ENCODE measurements around the gene RUNX2. TPM values are rescaled to one million over a fixed set of nuclear protein-coding genes. Genes with fewer than 3 reads are reported as not detected.
"Not testable (repeated sequence)": the region's sequence is repeated elsewhere in the genome, so short reads cannot be mapped to it uniquely, and the experiment has no call there.

RUNX2 gene
- total and polyA plus RNA-seq, 3 experiments from 2014 or later, result 16.1 to 25.8 (median 25.3) TPM

DNA sequence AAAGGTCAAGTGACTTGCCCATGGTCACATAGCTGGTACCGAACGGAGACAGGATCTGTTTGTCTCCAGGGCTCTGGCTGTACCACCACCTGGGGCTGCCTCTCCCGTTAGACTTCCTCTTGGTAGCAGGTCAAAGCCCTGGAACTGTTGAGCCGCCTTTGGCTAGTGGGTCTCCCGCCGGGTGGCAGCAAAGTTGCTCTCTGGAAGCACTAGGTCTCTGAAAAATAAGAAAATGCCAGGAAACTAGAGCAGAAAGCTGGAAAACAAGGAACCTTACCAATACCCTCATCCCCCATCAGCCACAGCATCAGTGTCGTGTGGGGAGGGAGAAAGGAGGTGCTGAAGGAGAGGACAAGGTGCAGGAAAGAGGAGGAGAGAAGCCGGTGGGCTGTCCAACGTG, 340.6 kb downstream of the RUNX2 start:
- Histone ChIP-seq H3K4me3 (ENCODE audit: low read length) (no peak overlapping the region), H3K27ac (ENCODE audit: low read depth, low read length) (no peak overlapping the region), H3K27me3 (ENCODE audit: insufficient read depth, low read length, poor library complexity, severe bottlenecking) (no peaks in the 10 kb centered on the region), H3K4me1 (ENCODE audit: insufficient read depth, low read length) (no peaks in the 10 kb centered on the region), H3K36me3 (ENCODE audit: insufficient read depth, low read length) (no peaks in the 10 kb centered on the region), H3K9me3 (ENCODE audit: low read length) (no peaks in the 10 kb centered on the region)
- Mint-ChIP-seq H3K27me3 (peaks cover 3 to 13% of the 10 kb centered on the region in 2 donors), H3K27ac (peak overlapping the region in 2 of 8 donors; percentile 12 to 29), H3K9me3 (peaks cover 0 to 2% (median 0%) of the 10 kb centered on the region in 5 donors), H3K4me3 (no peak overlapping the region), H3K36me3 (peaks cover 0 to 10% (median 0%) of the 10 kb centered on the region in 3 donors), H3K4me1 (peaks cover 19 to 39% (median 24%) of the 10 kb centered on the region in 3 donors)
- POLR2A ChIA-PET, result no interaction called here
- CTCF ChIA-PET, result no interaction called here
- DNase-seq, result no peak

- H3K9me3 Mint-ChIP-seq; H3K4me3 ChIP-seq (ENCODE audit: low read length); H3K4me3 Mint-ChIP-seq; H3K27me3 ChIP-seq (ENCODE audit: insufficient read depth, low read length, poor library complexity, severe bottlenecking); H3K27me3 Mint-ChIP-seq; CTCF ChIA-PET; DNase-seq; POLR2A ChIA-PET; H3K36me3 Mint-ChIP-seq; H3K36me3 ChIP-seq (ENCODE audit: insufficient read depth, low read length); H3K27ac ChIP-seq (ENCODE audit: low read depth, low read length); H3K9me3 ChIP-seq (ENCODE audit: low read length): not testable (repeated sequence)
- peak overlapping the region in 1 of 8 donors; percentile 64 for H3K27ac Mint-ChIP-seq
- H3K4me1 Mint-ChIP-seq, result peaks cover 22 to 28% (median 26%) of the 10 kb centered on the region in 3 donors
- peaks cover 27% of the 10 kb centered on the region for H3K4me1 ChIP-seq (ENCODE audit: insufficient read depth, low read length)
Measured at GRCh38 chr6:45673167-45673566, 345.0 kb downstream of the RUNX2 start.

GRCh38 chr6:45675166-45675565, 347.0 kb downstream of the RUNX2 start:
- H3K27ac ChIP-seq (ENCODE audit: low read depth, low read length); CTCF ChIA-PET; POLR2A ChIA-PET; DNase-seq; H3K9me3 Mint-ChIP-seq; H3K36me3 Mint-ChIP-seq; H3K4me3 ChIP-seq (ENCODE audit: low read length); H3K27me3 Mint-ChIP-seq; H3K9me3 ChIP-seq (ENCODE audit: low read length); H3K27me3 ChIP-seq (ENCODE audit: insufficient read depth, low read length, poor library complexity, severe bottlenecking); H3K36me3 ChIP-seq (ENCODE audit: insufficient read depth, low read length): not testable (repeated sequence)
- Mint-ChIP-seq H3K27ac (peak overlapping the region in 1 of 8 donors; percentile 80), H3K4me1 (peaks cover 24 to 42% (median 33%) of the 10 kb centered on the region in 3 donors), H3K4me3 (peak overlapping the region in 1 of 7 donors; percentile 54)
- H3K4me1 ChIP-seq (ENCODE audit: insufficient read depth, low read length), result peaks cover 28% of the 10 kb centered on the region

DNA sequence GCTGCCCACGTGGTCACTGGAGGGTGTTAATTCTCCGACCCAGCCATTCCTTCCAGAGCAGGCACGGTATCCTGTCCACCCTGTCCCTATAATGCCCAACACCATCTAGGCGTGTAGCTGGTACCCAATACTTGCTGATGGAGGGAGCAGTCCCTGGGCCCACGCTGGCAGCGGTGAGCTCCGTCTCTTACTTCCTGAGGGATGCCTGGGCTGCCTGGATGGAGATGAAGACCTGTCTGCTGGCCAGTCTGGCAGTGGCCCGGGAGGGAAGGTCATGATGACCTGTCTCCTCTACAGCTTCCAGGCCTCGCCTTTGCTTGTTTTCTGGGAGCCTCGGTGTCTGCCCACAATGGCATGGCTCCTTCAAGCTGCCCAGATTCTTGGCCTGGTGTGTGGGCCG, 347.5 kb downstream of the RUNX2 start:
- POLR2A ChIA-PET, result interaction anchor here (0.6 kb wide), 1 partner anchor 261 kb away, joined by 5 read pairs; no protein-coding TSS in a partner anchor
- no peak overlapping the region for H3K4me3 Mint-ChIP-seq
- H3K36me3 ChIP-seq (ENCODE audit: insufficient read depth, low read length), result no peaks in the 10 kb centered on the region
- CTCF ChIA-PET, result no interaction called here
- peaks cover 28% of the 10 kb centered on the region for H3K4me1 ChIP-seq (ENCODE audit: insufficient read depth, low read length)
- peak overlapping the region in 1 of 8 donors; percentile 76 for H3K27ac Mint-ChIP-seq
- no peak for DNase-seq
- peaks cover 24 to 42% (median 33%) of the 10 kb centered on the region in 3 donors for H3K4me1 Mint-ChIP-seq
- no peaks in the 10 kb centered on the region for H3K9me3 ChIP-seq (ENCODE audit: low read length)
- H3K27me3 ChIP-seq (ENCODE audit: insufficient read depth, low read length, poor library complexity, severe bottlenecking), result no peaks in the 10 kb centered on the region
- no peaks in the 10 kb centered on the region for H3K27me3 Mint-ChIP-seq
- H3K36me3 Mint-ChIP-seq, result no peaks in the 10 kb centered on the region
- H3K9me3 Mint-ChIP-seq, result peaks cover 0 to 5% (median 4%) of the 10 kb centered on the region in 5 donors
- no peak overlapping the region for H3K27ac ChIP-seq (ENCODE audit: low read depth, low read length)
- no peak overlapping the region for H3K4me3 ChIP-seq (ENCODE audit: low read length)

GRCh38 chr6:45676380-45676779, 348.2 kb downstream of the RUNX2 start:
- Mint-ChIP-seq H3K4me3 (peak overlapping the region in 1 of 7 donors; percentile 38), H3K36me3 (no peaks in the 10 kb centered on the region), H3K9me3 (peaks cover 2 to 7% (median 4%) of the 10 kb centered on the region in 5 donors), H3K27me3 (no peaks in the 10 kb centered on the region), H3K27ac (peak overlapping the region in 2 of 8 donors; percentile 72 to 76), H3K4me1 (peaks cover 24 to 45% (median 33%) of the 10 kb centered on the region in 3 donors)
- CTCF ChIA-PET, result no interaction called here
- Histone ChIP-seq H3K9me3 (ENCODE audit: low read length) (no peaks in the 10 kb centered on the region), H3K4me1 (ENCODE audit: insufficient read depth, low read length) (peaks cover 28% of the 10 kb centered on the region), H3K36me3 (ENCODE audit: insufficient read depth, low read length) (no peaks in the 10 kb centered on the region), H3K4me3 (ENCODE audit: low read length) (no peak overlapping the region), H3K27ac (ENCODE audit: low read depth, low read length) (no peak overlapping the region), H3K27me3 (ENCODE audit: insufficient read depth, low read length, poor library complexity, severe bottlenecking) (no peaks in the 10 kb centered on the region)
- no peak for DNase-seq
- POLR2A ChIA-PET, result interaction anchor here (0.6 kb wide), 2 partner anchors 262 to 363 kb away, joined by 3 to 5 read pairs; no protein-coding TSS in a partner anchor

DNA sequence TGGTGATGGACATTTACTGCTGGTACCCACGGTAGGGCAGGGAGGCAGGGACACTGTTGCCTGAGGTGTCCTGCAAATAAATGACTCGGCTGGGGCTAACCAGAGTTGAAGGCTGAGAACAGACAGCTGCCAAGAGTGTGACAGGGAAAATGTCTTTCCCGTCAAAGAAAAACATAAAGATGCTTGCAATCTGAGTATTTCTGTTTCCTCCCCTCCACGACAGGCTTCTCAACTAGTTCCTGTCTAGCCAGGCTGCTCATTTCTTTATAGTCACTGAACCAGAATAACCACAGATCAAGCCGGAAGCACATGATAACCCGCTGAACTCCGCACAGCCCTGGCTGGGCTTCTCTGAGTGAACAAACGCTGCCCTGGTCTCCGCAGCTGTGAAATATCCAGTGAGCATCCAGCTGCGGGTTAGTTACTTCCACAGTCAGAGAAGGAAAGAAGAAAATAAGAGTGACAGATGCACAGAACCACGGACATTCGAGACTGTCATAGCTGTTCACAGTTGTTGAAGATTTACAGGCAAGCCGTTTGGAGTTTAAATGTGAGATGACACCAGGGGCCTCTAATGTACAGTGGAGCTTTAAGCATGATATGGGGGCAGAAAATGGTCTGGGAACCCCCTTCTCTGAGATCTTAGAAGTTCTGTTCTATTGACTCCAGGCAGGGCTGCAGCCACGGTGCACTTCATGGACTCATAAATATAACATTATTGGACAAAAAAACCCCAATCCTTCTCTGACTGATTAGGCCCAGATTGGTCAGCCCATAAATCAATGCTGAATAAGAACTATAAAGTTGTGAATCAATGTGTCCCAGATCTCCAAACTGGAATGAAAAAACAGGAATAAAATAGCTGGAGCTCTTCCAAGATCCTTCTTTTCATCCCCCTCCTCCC, 349.5 kb downstream of the RUNX2 start:
- H3K4me1 Mint-ChIP-seq, result peaks cover 31 to 52% (median 36%) of the 10 kb centered on the region in 3 donors
- H3K4me1 ChIP-seq (ENCODE audit: insufficient read depth, low read length), result peaks cover 28% of the 10 kb centered on the region
- no peaks in the 10 kb centered on the region for H3K27me3 Mint-ChIP-seq
- H3K9me3 Mint-ChIP-seq, result peaks cover 4 to 14% (median 10%) of the 10 kb centered on the region in 5 donors
- no peaks in the 10 kb centered on the region for H3K27me3 ChIP-seq (ENCODE audit: insufficient read depth, low read length, poor library complexity, severe bottlenecking)
- H3K27ac ChIP-seq (ENCODE audit: low read depth, low read length), result no peak overlapping the region
- DNase-seq, result peak in 4 of 5 donors; percentile 17 to 59 (median 52)
- H3K27ac Mint-ChIP-seq, result peak overlapping the region; percentile 20 to 90 (median 80)
- H3K4me3 Mint-ChIP-seq, result peak overlapping the region; percentile 17 to 85 (median 80)
- H3K36me3 Mint-ChIP-seq, result peaks cover 0 to 8% (median 3%) of the 10 kb centered on the region in 3 donors
- no peaks in the 10 kb centered on the region for H3K9me3 ChIP-seq (ENCODE audit: low read length)
- no peaks in the 10 kb centered on the region for H3K36me3 ChIP-seq (ENCODE audit: insufficient read depth, low read length)
- peak overlapping the region; percentile 55 for H3K4me3 ChIP-seq (ENCODE audit: low read length)
- POLR2A ChIA-PET, result interaction anchor here (1.0 kb wide), 1 partner anchor 257 kb away, joined by 3 read pairs; no protein-coding TSS in a partner anchor
- CTCF ChIA-PET, result interaction anchor here (1.4 kb wide), 1 partner anchor 14 kb away, joined by 3 read pairs; no protein-coding TSS in a partner anchor

DNA sequence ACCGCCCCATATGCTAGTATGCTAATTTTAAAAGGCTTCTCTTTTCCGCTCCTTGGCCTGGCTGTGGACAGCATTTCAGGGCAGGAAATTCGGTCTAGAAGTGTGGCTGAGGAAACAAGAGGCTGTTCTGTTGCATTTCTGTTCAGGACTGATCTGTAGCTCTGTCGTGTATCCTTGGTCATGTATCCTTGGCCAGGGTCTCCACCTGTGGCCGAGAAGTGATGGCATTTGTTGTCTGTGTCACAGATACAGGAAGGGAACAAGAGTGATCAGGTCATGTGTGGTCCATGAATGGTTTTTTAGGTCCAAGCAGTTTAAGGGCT, 350.1 kb downstream of the RUNX2 start:
- peaks cover 28% of the 10 kb centered on the region for H3K4me1 ChIP-seq (ENCODE audit: insufficient read depth, low read length)
- Mint-ChIP-seq H3K4me1 (peaks cover 31 to 52% (median 36%) of the 10 kb centered on the region in 3 donors), H3K27ac (peak overlapping the region in 4 of 8 donors; percentile 13 to 55 (median 28)), H3K27me3 (no peaks in the 10 kb centered on the region), H3K9me3 (peaks cover 4 to 16% (median 10%) of the 10 kb centered on the region in 5 donors), H3K36me3 (peaks cover 0 to 8% (median 3%) of the 10 kb centered on the region in 3 donors), H3K4me3 (peak overlapping the region in 4 of 7 donors; percentile 28 to 82 (median 50))
- no peak for DNase-seq
- no peaks in the 10 kb centered on the region for H3K27me3 ChIP-seq (ENCODE audit: insufficient read depth, low read length, poor library complexity, severe bottlenecking)
- no peak overlapping the region for H3K27ac ChIP-seq (ENCODE audit: low read depth, low read length)
- ChIA-PET POLR2A (interaction anchor here (1.0 kb wide), 1 partner anchor 258 kb away, joined by 3 read pairs; no protein-coding TSS in a partner anchor), CTCF (interaction anchor here (1.4 kb wide), 1 partner anchor 14 kb away, joined by 3 read pairs; no protein-coding TSS in a partner anchor)
- H3K9me3 ChIP-seq (ENCODE audit: low read length), result no peaks in the 10 kb centered on the region
- H3K4me3 ChIP-seq (ENCODE audit: low read length), result no peak overlapping the region
- no peaks in the 10 kb centered on the region for H3K36me3 ChIP-seq (ENCODE audit: insufficient read depth, low read length)

DNA sequence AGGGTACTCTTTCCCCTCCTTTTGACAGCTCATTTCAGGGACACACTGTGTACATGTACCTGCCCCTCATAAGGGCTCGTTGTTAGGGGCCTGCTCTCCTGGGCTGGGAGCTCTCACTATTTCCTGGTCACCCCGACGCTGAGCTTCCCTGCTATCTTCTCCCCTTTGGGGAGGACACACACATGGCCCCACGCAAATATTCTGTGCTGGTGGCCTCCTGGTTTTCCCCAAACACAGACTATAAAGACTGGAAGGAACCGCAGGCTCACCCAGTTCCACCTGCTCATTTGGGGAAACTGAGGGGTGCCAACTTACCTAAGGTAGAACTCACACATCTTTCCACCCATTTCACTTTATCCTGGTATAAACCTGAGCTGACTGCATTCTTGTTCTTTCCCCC, 351.0 kb downstream of the RUNX2 start:
- H3K9me3 ChIP-seq (ENCODE audit: low read length), result no peaks in the 10 kb centered on the region
- peak overlapping the region in 1 of 7 donors; percentile 32 for H3K4me3 Mint-ChIP-seq
- CTCF ChIA-PET, result interaction anchor here (0.7 kb wide), 1 partner anchor 23 kb away, joined by 3 read pairs; no protein-coding TSS in a partner anchor
- no peaks in the 10 kb centered on the region for H3K27me3 ChIP-seq (ENCODE audit: insufficient read depth, low read length, poor library complexity, severe bottlenecking)
- H3K27ac Mint-ChIP-seq, result peak overlapping the region in 3 of 8 donors; percentile 17 to 80 (median 26)
- H3K27me3 Mint-ChIP-seq, result no peaks in the 10 kb centered on the region
- POLR2A ChIA-PET, result no interaction called here
- peaks cover 0 to 8% (median 3%) of the 10 kb centered on the region in 3 donors for H3K36me3 Mint-ChIP-seq
- no peaks in the 10 kb centered on the region for H3K36me3 ChIP-seq (ENCODE audit: insufficient read depth, low read length)
- no peak overlapping the region for H3K27ac ChIP-seq (ENCODE audit: low read depth, low read length)
- peaks cover 31 to 52% (median 36%) of the 10 kb centered on the region in 3 donors for H3K4me1 Mint-ChIP-seq
- DNase-seq, result no peak
- peaks cover 4 to 17% (median 10%) of the 10 kb centered on the region in 5 donors for H3K9me3 Mint-ChIP-seq
- H3K4me3 ChIP-seq (ENCODE audit: low read length), result no peak overlapping the region
- H3K4me1 ChIP-seq (ENCODE audit: insufficient read depth, low read length), result peaks cover 28% of the 10 kb centered on the region

All from CD8-positive, alpha-beta memory T cell (primary cell).